Eye (tissue), 1 donor: ENCODE data around the gene FHIT.
"Not testable (repeated sequence)": the region's sequence is repeated elsewhere in the genome, so short reads cannot be mapped to it uniquely, and the experiment has no call there.

Experiments
- DNase-seq: peaks from one replicate; pipeline ENCODE4 v3.0.0-alpha.2; 2015

The FHIT gene

DNA sequence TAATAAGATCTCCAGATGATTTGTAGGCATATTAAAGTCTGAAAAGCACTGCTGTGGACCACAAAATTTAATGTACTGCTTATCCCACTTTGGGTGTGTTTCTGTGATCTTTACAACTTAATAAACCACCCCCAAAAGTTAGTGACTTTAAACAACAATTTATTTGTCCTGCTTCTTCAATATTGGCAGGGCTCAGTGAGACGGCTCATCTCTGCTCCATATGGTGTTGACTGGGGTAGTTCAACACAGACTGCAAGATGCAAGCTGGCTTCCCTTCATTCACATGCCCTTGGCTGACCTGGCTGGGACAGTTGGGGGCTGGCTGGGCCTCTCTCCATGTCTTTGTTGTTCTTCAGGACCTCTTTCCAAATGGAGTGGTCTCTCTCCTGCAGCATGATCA lies 337.8 kb downstream of the FHIT start:
- no peak for DNase-seq

DNA sequence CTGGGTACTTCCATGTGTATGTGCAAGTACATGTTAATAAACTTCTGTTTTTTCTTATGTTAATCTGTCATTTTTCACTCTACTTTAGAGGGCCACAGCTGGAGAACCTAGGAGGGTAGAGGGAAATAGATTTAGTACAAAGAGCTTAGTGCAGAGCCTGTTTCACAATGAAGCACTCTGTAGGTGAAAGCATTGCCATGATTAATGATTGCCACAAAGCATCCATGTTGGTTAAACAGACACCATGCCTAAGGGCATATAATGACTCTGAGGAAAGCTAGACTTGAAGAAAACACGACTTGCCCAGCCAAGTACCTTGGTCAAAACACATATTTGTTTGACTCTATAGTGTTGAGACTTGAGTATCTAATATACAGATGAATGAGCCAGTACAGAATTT lies 338.4 kb downstream of the FHIT start:
- no peak for DNase-seq

GRCh38 chr3:60912142-60912541 lies 339.1 kb downstream of the FHIT start:
- DNase-seq, result no peak

- DNase-seq, result no peak
Measured at GRCh38 chr3:60909526-60909925, 341.7 kb downstream of the FHIT start.

DNA sequence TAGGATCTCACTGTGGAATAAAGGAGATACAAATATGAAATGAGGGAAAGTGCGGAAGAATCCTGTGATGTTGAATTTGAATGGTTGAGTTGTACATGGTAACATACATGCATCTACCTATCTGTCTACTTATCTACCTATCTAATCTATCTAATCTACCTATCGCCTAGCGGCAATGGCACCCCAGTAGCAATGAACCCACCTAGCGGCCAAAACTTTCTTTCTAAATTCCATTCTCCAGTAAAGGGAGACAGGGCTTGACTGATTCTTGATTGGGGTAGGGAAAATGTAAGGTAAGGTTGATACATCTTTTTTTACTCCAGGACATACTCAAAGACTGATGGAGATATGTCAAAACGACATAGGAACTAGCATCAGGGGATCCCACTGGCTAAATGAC lies 345.0 kb downstream of the FHIT start:
- no peak for DNase-seq

GRCh38 chr3:60898321-60898720 lies 352.9 kb downstream of the FHIT start:
- DNase-seq, result no peak

GRCh38 chr3:60893946-60894345 lies 357.3 kb downstream of the FHIT start:
- DNase-seq, result no peak

GRCh38 chr3:60890226-60890625 lies 361.0 kb downstream of the FHIT start:
- no peak for DNase-seq

DNA sequence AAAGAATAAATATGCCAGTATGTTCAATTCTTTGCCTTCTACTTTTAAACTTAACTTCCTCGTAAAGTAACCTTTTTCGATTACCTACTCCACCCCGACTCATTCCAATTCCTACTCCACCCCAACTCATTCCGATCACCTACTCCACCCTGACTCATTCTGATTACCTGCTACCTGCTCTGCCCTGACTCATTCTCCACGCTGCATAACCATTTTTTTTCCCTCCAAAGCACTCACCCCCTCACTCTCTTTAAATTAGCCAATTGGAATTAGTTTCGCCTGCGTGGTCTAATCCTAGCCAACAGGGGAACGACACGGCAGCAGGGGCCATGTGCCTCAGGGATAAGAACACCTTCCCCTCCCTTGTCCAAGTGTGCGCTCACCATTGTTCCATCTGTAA lies 362.3 kb downstream of the FHIT start:
- not testable (repeated sequence) for DNase-seq

DNA sequence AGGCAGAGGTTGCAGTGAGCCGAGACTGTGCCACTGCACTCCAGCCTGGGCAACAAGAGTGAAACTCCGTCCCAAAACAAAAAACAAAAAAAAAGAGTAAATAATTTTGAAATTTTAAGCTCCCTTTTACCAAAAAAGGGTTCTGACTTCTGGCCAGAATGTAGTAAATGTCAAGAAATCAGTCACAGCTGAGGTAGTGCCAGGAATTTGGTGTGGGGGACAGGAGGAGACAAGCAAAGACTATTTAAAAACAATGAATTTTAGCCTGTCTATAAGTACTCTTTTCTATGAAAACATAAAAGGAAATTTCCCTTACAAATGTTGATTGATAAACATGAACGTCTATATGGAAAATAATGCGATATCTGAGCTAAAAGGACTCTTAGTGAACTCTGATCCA lies 363.7 kb downstream of the FHIT start:
- DNase-seq, result no peak

DNA sequence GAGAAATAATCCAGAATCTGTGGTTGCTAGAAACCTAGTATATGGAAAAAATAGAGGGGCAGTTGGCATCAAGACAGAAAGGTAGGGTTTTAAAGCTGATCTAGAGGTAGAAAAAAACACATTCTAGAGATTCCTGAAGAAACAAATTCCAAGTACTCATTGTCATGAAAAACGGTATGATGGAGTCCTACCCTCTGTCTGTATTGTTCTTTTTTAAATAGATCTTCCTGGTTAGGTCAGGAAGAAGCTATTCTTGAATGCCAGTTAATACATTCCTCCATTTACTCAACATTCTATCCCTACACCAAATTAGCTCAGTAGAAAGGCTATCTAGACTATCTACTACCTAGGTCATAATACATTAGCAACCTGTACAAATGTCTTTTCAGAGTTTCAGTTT lies 364.7 kb downstream of the FHIT start:
- DNase-seq, result no peak

GRCh38 chr3:60884005-60884404 lies 367.2 kb downstream of the FHIT start:
- DNase-seq, result no peak

GRCh38 chr3:60877188-60877587 lies 374.1 kb downstream of the FHIT start:
- DNase-seq, result no peak

GRCh38 chr3:60870396-60870795 lies 380.9 kb downstream of the FHIT start:
- no peak for DNase-seq

GRCh38 chr3:60867200-60867599 lies 384.1 kb downstream of the FHIT start:
- DNase-seq, result no peak

DNA sequence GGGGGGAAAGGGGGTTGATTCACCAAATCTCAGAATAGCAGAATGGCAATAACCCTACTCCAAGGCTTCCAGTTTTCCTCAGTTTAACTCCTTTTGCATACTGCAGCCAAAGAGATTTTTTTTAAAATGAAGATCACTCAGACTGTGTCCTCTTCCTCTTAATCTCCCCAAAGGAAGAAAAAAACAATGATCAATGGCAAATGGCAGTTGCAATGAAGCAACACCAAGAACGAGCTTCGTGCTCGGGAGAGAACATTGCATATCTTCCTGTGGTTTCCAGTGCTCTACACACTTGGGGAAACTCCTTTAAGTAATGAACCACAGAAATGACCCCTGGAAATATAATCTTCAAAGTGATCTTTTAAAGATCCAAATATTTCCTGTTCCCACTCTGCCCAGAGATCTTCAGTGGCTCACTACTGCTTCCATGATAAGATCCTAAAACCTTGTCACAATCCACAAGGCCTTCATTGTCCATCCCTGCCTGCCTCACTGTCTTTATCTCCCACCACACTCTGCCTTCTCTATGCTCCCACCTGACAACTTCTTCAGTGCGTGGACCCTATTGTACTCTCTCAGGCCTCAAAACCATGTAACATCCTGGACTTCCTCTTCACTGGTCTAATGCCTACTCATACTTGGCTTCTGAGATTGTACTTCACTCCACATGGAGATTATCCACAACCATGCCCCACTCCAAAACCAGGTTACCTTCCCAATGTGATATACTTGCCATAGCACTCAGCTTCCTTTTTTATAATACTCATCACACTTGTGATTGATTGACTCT lies 394.8 kb downstream of the FHIT start:
- DNase-seq, result no peak

DNA sequence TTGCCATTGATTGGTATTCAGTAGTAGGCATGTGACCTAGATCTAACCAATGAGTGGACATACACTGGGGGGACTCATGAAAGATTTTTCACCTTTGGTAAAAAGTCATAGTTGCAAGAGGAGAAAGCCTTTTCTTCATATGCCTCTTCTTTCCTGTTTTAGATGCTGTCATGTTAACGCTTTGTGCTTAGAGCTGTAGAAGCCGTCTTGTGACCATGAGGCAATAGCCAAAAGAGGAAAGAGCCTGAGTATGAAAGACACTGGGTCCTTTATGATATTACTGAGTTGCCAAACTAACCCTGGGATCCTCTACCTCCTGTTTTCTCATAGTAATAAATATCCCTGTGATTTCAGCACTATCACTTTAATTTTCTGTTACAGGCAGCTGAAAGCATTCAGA lies 396.0 kb downstream of the FHIT start:
- no peak for DNase-seq

DNA sequence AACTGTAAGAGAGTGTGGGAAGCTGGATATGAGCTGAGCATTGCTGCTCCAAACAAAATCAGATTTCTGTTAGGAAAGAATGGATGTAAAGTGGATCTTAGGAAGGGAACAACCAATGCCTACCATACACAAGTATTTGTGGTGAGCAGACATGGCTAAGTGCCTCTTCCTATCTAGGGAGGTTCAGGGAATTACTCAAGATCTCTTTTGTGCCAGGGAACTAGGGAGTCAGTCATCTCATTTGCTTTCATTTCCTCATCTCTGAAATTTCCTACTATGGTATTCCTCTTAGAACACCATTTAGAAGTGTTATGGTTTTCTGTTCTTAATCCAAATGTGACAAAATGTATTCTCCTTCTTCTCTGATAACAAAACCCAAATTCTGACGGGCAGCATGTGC lies 396.5 kb downstream of the FHIT start:
- DNase-seq, result no peak

- DNase-seq, result no peak
Measured at GRCh38 chr3:60847791-60848190, 403.5 kb downstream of the FHIT start.

DNA sequence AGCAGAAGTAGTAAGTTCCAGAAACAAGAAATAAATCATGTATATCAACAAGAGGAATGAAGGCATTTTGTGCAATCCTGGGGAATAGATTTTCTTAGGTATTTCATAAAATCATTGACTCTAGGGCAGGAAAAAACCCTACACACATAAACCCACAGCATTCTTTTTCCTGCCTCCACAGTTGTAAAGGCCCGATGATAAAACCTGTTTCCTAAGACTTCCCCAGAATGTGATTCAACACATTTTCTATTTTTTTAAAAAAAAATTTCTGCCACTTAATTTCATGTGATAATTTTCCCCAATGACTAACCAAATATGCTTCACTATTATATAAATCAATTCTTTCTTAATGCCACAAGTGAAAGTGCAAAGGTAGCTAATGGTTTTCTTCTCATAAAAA lies 407.0 kb downstream of the FHIT start:
- DNase-seq, result no peak

GRCh38 chr3:60841355-60841754 lies 409.9 kb downstream of the FHIT start:
- DNase-seq, result no peak

- peak; percentile 52 for DNase-seq
Measured at GRCh38 chr3:60839246-60839645, 412.0 kb downstream of the FHIT start.

DNA sequence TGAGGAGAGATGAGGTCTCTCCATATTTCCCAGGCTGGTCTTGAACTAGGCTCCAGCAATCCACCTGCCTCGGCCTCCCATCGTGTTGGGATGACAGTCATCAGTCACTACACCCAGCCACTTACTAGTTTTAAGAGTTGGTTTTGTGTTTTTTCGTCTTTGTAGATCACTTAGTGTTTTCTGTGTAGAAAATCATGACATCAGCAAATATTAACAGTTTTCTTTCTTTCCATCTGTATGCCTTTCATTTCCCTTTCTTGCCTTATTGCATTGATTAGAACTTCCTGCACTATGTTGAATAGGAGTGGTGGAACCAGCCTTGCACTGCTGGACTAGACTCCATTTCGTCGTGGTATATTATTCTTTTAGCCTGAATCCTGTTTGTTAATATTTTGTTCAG lies 415.5 kb downstream of the FHIT start:
- no peak for DNase-seq

DNA sequence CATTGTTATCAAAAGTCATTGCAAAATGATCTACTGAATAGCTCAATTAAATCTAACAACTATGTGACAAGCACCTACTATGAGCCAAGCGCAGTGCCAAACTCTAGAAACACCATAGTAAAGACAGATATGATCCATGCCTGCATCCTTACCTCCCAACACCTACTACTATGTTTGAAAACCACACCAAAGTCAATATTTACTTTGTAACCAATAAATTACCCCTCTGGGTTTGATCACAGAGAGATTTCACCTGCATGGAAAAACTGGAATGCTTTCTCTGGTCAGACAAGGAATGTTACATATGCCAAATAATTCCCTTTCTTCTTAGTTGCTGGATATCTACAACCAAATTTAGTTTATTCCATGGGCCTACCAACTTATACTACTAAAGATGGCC lies 422.2 kb downstream of the FHIT start:
- no peak for DNase-seq

DNA sequence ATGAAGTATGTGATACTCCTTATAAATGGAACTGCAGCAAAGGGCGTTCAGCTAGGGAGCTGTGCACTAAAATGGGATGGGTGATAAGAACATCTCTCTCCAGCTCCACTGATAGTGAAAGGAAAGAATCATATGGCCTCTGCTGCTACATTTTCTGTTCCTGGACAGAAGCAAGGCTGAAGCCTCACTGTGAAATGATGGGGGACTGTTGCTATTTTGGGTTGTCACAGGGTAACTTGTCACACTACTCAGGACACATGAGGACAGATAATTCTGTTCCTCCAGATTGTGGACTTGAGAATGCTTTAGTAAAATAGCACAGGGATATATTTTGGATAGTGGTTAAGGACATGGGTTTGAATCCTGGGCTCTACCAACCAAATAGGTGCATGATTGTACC lies 423.6 kb downstream of the FHIT start:
- no peak for DNase-seq
